ENCODE data around the gene METTL6. TPM values are rescaled to one million over a fixed set of nuclear protein-coding genes. Genes with fewer than 3 reads are reported as not detected.

Gene METTL6
- total RNA-seq, 1 experiment from 2014 or later = 25.6 TPM

- Histone ChIP-seq H3K9me3 (ENCODE audit: control insufficient read depth, low read depth, low read length) (no peaks in the 10 kb centered on the region), H3K79me1 (ENCODE audit: insufficient read depth, low read depth, low read length, poor library complexity, severe bottlenecking) (no peaks in the 10 kb centered on the region), H4K91ac (ENCODE audit: insufficient read length, low read depth, low read length) (no peak overlapping the region), H4K20me1 (ENCODE audit: control insufficient read depth, insufficient read depth, insufficient read length) (no peaks in the 10 kb centered on the region), H2BK5ac (ENCODE audit: insufficient read length, low read length) (no peak overlapping the region), H3K23me2 (ENCODE audit: insufficient read length, low read depth, low read length, poor library complexity, severe bottlenecking) (no peaks in the 10 kb centered on the region), H3K23ac (ENCODE audit: insufficient read length, low read depth, low read length) (no peak overlapping the region), H3K4ac (ENCODE audit: low read depth, low read length) (no peak overlapping the region), H3K79me2 (ENCODE audit: insufficient read depth, low read length) (no peaks in the 10 kb centered on the region), H2BK15ac (ENCODE audit: low read depth, low read length) (no peak overlapping the region), H2BK120ac (ENCODE audit: low read depth, low read length, poor library complexity, severe bottlenecking) (no peak overlapping the region), H3K27me3 (ENCODE audit: insufficient read depth, low read length) (no peaks in the 10 kb centered on the region), H3K9ac (ENCODE audit: extremely low read depth, insufficient read length, low read length) (no peak overlapping the region), H3K4me2 (ENCODE audit: insufficient read depth, insufficient read length, low read length) (no peak overlapping the region), H2BK20ac (ENCODE audit: low read depth, low read length, poor library complexity, severe bottlenecking) (no peak overlapping the region), H4K5ac (ENCODE audit: insufficient read length, low read depth, low read length) (no peak overlapping the region), H3T11ph (ENCODE audit: low read length) (no peak overlapping the region), H3K4me1 (ENCODE audit: insufficient read depth, low read length) (no peaks in the 10 kb centered on the region), H3K18ac (ENCODE audit: insufficient read length, low read depth, low read length) (no peak overlapping the region), H3K56ac (ENCODE audit: insufficient read length, low read depth, low read length) (no peak overlapping the region), H3K27ac (ENCODE audit: insufficient read length, low read depth, low read length) (no peak overlapping the region), H2AK5ac (ENCODE audit: insufficient read length, low read length) (no peak overlapping the region), H2BK12ac (ENCODE audit: insufficient read length, low read depth, low read length) (no peak overlapping the region), H3K14ac (ENCODE audit: insufficient read depth, low read length) (no peak overlapping the region), H2AFZ (ENCODE audit: low read length) (no peak overlapping the region), H4K8ac (replicated peaks; ENCODE audit: insufficient read length, low read depth, low read length) (no peak overlapping the region)
- Mint-ChIP-seq H3K27ac (no peak overlapping the region), H3K36me3 (ENCODE audit: insufficient read depth in 1 of 3, low read depth in 3 of 3) (peaks cover under 1 to 5% (median 4%) of the 10 kb centered on the region in 3 experiments; a peak in 2 of 7 replicates), H3K4me1 (no peaks in the 10 kb centered on the region), H3K27me3 (ENCODE audit: low read depth) (peaks cover 16% of the 10 kb centered on the region), H3K4me3 (no peak overlapping the region), H3K9me3 (peaks cover 19 to 27% of the 10 kb centered on the region in 2 experiments)
- WGBS (ENCODE audit: extremely low coverage, insufficient read length, low lambda C conversion rate) = no CpG with 5 or more reads among the region's 5 CpGs
- TF ChIP-seq CTCF (conservative IDR thresholded peaks at IDR 0.05) = no peak
- DNase-seq = no peak
These were observed 36.3 kb downstream of the METTL6 start for GRCh38 chr3:15391007-15391406.
